Endothelial cell of umbilical vein (primary cell): ENCODE results near the gene TXNDC15.

Source experiments
- CTCF ChIP-seq, 2 donors: IDR thresholded peaks; 1 replicate in 1 of 2; 2 replicates in 1 of 2; pipeline ENCODE4 v1.5.1; 2011; ENCODE audit warnings: low read length in 2 of 2, mild to moderate bottlenecking in 2 of 2, moderate library complexity in 2 of 2, control low read depth in 1 of 2, inconsistent platforms in 1 of 2, low read depth in 1 of 2; ENCODE audit not compliant: insufficient read depth in 1 of 2; ENCODE audit errors: extremely low read depth in 1 of 2
- EZH2 ChIP-seq: IDR thresholded peaks from 2 replicates; pipeline ENCODE4 v1.6.1; 2012; ENCODE audit warnings: borderline replicate concordance, low read depth, mild to moderate bottlenecking, moderate library complexity, low read length, inconsistent platforms; ENCODE audit not compliant: severe bottlenecking

- TF ChIP-seq EZH2 (no peak), CTCF (IDR thresholded peaks at IDR 0.05; ENCODE audit: extremely low read depth in 1 of 2, insufficient read depth in 1 of 2, low read depth in 1 of 2, low read length in 2 of 2) (no peak)
Observed at GRCh38 chr5:134939500-134939899, 65.3 kb downstream of the TXNDC15 start.
